Gastroesophageal sphincter (tissue), 3 donors: ENCODE measurements around the gene SGCB.

ENCODE experiments used
- CTCF ChIP-seq, 4 experiments: fragments of 200-600 bp in 2 of 4; fragments of 450-650 bp in 2 of 4; sonication (generic) in 1 of 4; IDR thresholded peaks; one replicate each; pipeline ENCODE4 v1.5.1; 2017 to 2019; ENCODE audit warnings: antibody characterized with exemption in 4 of 4, mild to moderate bottlenecking in 2 of 4, moderate library complexity in 2 of 4
- EP300 ChIP-seq: sonication (generic); formaldehyde crosslinking; IDR thresholded peaks from one replicate; pipeline ENCODE4 v1.6.1; 2017; ENCODE audit warnings: antibody characterized with exemption, mild to moderate bottlenecking
- POLR2A ChIP-seq, 2 donors: fragments of 450-650 bp; IDR thresholded peaks; one replicate each; pipeline ENCODE4 v1.6.1; 2017; ENCODE audit warnings: antibody characterized with exemption in 2 of 2, mild to moderate bottlenecking in 2 of 2, moderate library complexity in 1 of 2

GRCh38 chr4:52071791-52072546 is 33.9 kb upstream of the SGCB start:
- TF ChIP-seq POLR2A (IDR thresholded peaks at IDR 0.05) (no peak), CTCF (IDR thresholded peaks at IDR 0.05) (no peak), EP300 (no peak)
